GM21528 (cell line): ENCODE results near the gene PTPN11.
"Not testable (repeated sequence)": the region's sequence is repeated elsewhere in the genome, so short reads cannot be mapped to it uniquely, and the experiment has no call there.

Experiments
- ATAC-seq: cut with Tn5 transposase; IDR thresholded peaks from one replicate; pipeline ENCODE4 v1.9.1; 2021; ENCODE audit warnings: mild to moderate bottlenecking, moderate library complexity; ENCODE audit not compliant: unreplicated experiment, low FRiP score

Gene PTPN11

GRCh38 chr12:112409064-112409905 is 9.5 kb upstream of the PTPN11 start, which contains the start of gene RPL6:
RPL6 (minus strand) TSS chr12:112409605; CDS start chr12:112408656, 949 bp downstream.
- peak; percentile 87 for ATAC-seq

- no peak for ATAC-seq
Measured at GRCh38 chr12:112409906-112410244, 8.9 kb upstream of the PTPN11 start.

GRCh38 chr12:112413855-112414625 is 4.7 kb upstream of the PTPN11 start:
- no peak for ATAC-seq

- ATAC-seq, result not testable (repeated sequence)
Measured at GRCh38 chr12:112415457-112415856, 3.3 kb upstream of the PTPN11 start.

- no peak for ATAC-seq
Measured at GRCh38 chr12:112418273-112418607, 507 bp upstream of the PTPN11 start.

GRCh38 chr12:112419297-112420133 is 768 bp downstream of the PTPN11 start:
- ATAC-seq, result peak; percentile 7

- no peak for ATAC-seq
Measured at GRCh38 chr12:112420740-112421139, 2.0 kb downstream of the PTPN11 start.

- ATAC-seq, result no peak
Measured at GRCh38 chr12:112421363-112421762, 2.6 kb downstream of the PTPN11 start.

GRCh38 chr12:112422531-112422930 is 3.8 kb downstream of the PTPN11 start:
- no peak for ATAC-seq

- no peak for ATAC-seq
Measured at GRCh38 chr12:112424126-112424525, 5.4 kb downstream of the PTPN11 start.

- ATAC-seq, result no peak
Measured at GRCh38 chr12:112425582-112426382, 7.0 kb downstream of the PTPN11 start.

GRCh38 chr12:112427760-112428159 is 9.0 kb downstream of the PTPN11 start:
- no peak for ATAC-seq

GRCh38 chr12:112430929-112431328 is 12.2 kb downstream of the PTPN11 start:
- ATAC-seq, result no peak

- no peak for ATAC-seq
Measured at GRCh38 chr12:112431965-112432364, 13.2 kb downstream of the PTPN11 start.

GRCh38 chr12:112433551-112433950 is 14.8 kb downstream of the PTPN11 start:
- no peak for ATAC-seq

GRCh38 chr12:112438645-112439044 is 19.9 kb downstream of the PTPN11 start:
- ATAC-seq, result not testable (repeated sequence)

- no peak for ATAC-seq
Measured at GRCh38 chr12:112439769-112440168, 21.0 kb downstream of the PTPN11 start.

GRCh38 chr12:112440653-112441052 is 21.9 kb downstream of the PTPN11 start:
- ATAC-seq, result not testable (repeated sequence)

- ATAC-seq, result no peak
Measured at GRCh38 chr12:112443916-112444315, 25.2 kb downstream of the PTPN11 start.
